UCSD-AML1 (cell line): Measurements from ENCODE around the gene SHISA4.
"Not testable (repeated sequence)": the region's sequence is repeated elsewhere in the genome, so short reads cannot be mapped to it uniquely, and the experiment has no call there.

Source experiments
- DNase-seq: peaks from one replicate; lab custom pipeline; 2025; ENCODE audit not compliant: unreplicated experiment; lab: John Stamatoyannopoulos, UW

The SHISA4 gene

GRCh38 chr1:201898240-201898894 is 9.7 kb downstream of the SHISA4 start:
- DNase-seq = no peak

GRCh38 chr1:201898992-201899391 is 10.3 kb downstream of the SHISA4 start:
- no peak for DNase-seq

- no peak for DNase-seq
Measured at GRCh38 chr1:201899683-201900429, 11.2 kb downstream of the SHISA4 start.

GRCh38 chr1:201900476-201900875 is 11.8 kb downstream of the SHISA4 start:
- no peak for DNase-seq

- DNase-seq = not testable (repeated sequence)
Measured at GRCh38 chr1:201901036-201901435, 12.3 kb downstream of the SHISA4 start.

- no peak for DNase-seq
Measured at GRCh38 chr1:201902198-201902597, 13.5 kb downstream of the SHISA4 start.

- DNase-seq = no peak
Measured at GRCh38 chr1:201903135-201903534, 14.4 kb downstream of the SHISA4 start.

GRCh38 chr1:201904579-201904978 is 15.9 kb downstream of the SHISA4 start:
- DNase-seq = no peak

GRCh38 chr1:201905234-201905890 is 16.7 kb downstream of the SHISA4 start:
- DNase-seq = no peak

- DNase-seq = no peak
Measured at GRCh38 chr1:201906336-201906735, 17.6 kb downstream of the SHISA4 start.

- no peak for DNase-seq
Measured at GRCh38 chr1:201907621-201908020, 18.9 kb downstream of the SHISA4 start.

- no peak for DNase-seq
Measured at GRCh38 chr1:201911826-201912571, 23.3 kb downstream of the SHISA4 start.

- DNase-seq = no peak
Measured at GRCh38 chr1:201912832-201913231, 24.1 kb downstream of the SHISA4 start.

- DNase-seq = no peak
Measured at GRCh38 chr1:201914456-201915235, 25.9 kb downstream of the SHISA4 start.

GRCh38 chr1:201916649-201917249 is 28.1 kb downstream of the SHISA4 start:
- no peak for DNase-seq

GRCh38 chr1:201917362-201918033 is 28.8 kb downstream of the SHISA4 start:
- DNase-seq = no peak

GRCh38 chr1:201918343-201918742 is 29.6 kb downstream of the SHISA4 start:
- no peak for DNase-seq

- no peak for DNase-seq
Measured at GRCh38 chr1:201921952-201922558, 33.4 kb downstream of the SHISA4 start.

- DNase-seq = no peak
Measured at GRCh38 chr1:201925301-201925567, 36.5 kb downstream of the SHISA4 start.
